Measurements from ENCODE around the gene SLC35F4. TPM values are rescaled to one million over a fixed set of nuclear protein-coding genes. Genes with fewer than 3 reads are reported as not detected.

SLC35F4 gene
- total RNA-seq, 2 experiments from 2014 or later: not detected

DNA sequence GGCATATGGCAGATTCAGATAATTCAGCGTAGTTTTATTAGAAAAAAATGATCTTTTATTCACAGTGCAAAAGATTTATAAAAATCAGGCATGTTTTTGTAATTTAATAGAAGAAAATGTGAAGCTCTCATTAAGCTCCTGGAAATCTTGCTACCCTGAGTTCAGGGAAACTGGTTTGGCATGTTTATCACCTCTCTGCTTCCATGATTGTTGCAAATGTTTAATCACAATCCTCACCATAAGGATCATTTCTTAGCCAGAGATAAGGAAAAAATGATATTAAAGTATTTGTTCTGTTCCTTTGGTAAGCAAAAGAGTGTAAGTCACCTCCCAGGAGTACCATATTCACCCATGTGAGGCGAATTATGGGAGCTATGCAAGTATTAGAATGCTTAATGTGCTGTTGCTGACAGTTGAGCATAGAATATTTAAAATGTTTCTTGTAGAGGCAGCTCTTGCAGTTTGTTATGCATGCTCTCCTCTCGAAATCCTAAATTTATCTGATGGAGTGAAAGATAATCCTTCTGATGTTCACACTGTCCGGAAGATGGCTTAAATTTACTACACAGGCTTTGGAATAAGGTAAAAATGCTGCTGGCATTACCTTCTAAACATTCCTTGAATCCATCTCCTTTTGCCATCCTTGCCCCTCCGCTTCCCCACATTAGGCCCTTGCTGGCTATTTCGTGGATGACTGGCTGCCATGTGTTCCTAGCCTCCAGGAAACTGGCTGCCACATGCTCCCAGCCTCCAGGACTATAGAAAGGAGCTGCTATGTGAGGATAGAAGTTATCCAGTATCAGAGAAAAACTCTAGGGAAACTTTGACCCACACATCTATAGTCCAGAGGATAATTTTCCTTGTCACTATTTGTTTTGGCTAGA lies 256.5 kb downstream of the SLC35F4 start:
- Mint-ChIP-seq H3K4me1 (no peaks in the 10 kb centered on the region), H3K4me3 (no peak overlapping the region), H3K27ac (no peak overlapping the region), H3K27me3 (peaks cover 5% of the 10 kb centered on the region), H3K36me3 (no peaks in the 10 kb centered on the region), H3K9me3 (peaks cover 3% of the 10 kb centered on the region)
- DNase-seq: no peak

DNA sequence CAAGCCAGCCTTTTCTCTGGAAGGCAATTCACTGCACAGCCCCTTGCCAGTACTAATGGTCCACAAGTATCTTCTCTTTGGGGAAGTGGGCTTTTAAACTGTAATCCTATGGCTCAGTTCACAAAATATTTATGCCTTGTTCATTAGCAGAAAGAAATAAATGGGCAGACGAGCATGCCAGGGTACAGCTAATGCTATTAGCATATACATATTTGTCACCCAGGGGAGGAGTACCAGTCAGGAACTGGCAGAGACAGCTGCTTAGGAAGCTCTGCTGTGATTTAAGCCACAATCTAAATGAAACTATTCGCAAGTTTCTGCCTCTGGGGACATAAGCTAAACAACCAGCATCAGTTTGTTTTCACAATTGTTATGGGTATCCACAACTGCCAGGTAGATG lies 258.8 kb downstream of the SLC35F4 start:
- H3K4me1 Mint-ChIP-seq: no peaks in the 10 kb centered on the region
- no peak overlapping the region for H3K27ac Mint-ChIP-seq
- peaks cover 3% of the 10 kb centered on the region for H3K9me3 Mint-ChIP-seq
- H3K4me3 Mint-ChIP-seq: no peak overlapping the region
- H3K27me3 Mint-ChIP-seq: no peaks in the 10 kb centered on the region
- DNase-seq: no peak
- no peaks in the 10 kb centered on the region for H3K36me3 Mint-ChIP-seq

DNA sequence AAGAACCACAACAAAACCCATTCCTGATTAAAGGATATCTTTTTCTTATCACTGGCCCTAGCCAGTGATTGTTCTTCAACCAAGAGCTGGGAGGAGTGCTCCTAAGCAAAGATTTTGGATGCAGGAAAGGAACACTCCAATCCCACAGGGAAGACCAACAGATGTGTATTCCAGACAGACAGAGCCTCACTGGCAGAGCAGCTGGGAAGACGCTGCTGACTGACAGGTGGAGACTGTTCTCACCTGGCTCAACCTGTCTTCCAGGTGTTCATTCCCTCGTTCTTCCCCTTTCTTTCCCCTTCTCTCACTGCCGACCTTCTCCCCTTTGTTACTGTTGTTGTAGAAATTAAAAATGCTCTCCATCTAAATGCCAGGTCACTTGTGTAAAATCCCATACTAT lies 282.5 kb downstream of the SLC35F4 start:
- DNase-seq: no peak
- no peak overlapping the region for H3K4me3 Mint-ChIP-seq
- no peak overlapping the region for H3K27ac Mint-ChIP-seq
- no peaks in the 10 kb centered on the region for H3K4me1 Mint-ChIP-seq
- no peaks in the 10 kb centered on the region for H3K27me3 Mint-ChIP-seq
- H3K9me3 Mint-ChIP-seq: peaks cover 8% of the 10 kb centered on the region
- no peaks in the 10 kb centered on the region for H3K36me3 Mint-ChIP-seq

DNA sequence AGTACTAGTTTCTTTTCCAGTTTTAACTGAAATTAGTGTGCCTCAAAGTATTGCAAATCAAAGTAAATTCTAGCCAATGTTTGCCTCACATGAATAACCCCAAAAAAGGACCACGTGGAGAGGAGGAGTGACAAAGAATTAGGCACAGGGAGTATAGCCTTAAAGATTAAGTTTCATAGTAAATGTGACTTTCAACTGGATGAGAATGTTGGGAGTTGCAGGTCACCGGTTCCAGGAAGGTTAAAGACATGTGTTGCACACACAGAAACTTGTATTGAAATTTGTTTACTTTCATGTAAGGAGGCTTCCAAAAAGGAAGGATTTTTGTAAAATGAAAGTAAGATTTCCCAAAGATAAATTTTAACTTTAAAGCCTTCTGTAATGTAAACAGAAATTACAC lies 283.1 kb downstream of the SLC35F4 start:
- DNase-seq: no peak
- Mint-ChIP-seq H3K4me1 (no peaks in the 10 kb centered on the region), H3K4me3 (no peak overlapping the region), H3K36me3 (no peaks in the 10 kb centered on the region), H3K27me3 (no peaks in the 10 kb centered on the region), H3K9me3 (peaks cover 8% of the 10 kb centered on the region), H3K27ac (no peak overlapping the region)

DNA sequence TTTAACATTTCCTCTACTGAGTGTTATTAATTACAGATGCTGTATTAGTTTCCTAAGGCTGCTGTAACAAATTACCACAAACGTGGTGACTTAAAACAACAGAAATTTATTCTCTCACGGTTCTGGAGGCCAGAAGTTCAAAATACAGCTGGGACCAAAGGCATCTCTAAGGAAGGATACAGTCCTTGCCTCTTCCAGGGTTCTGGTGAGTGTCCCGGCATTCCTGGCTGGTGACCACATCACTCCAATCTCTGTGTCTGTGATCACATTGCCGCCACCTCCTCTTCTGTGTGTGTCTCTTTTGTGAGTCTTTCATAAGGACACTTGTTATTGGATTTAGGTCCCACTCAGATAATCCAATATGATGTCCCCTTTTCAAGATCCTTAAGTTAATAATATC lies 287.1 kb downstream of the SLC35F4 start:
- H3K9me3 Mint-ChIP-seq: no peaks in the 10 kb centered on the region
- no peak overlapping the region for H3K4me3 Mint-ChIP-seq
- H3K27ac Mint-ChIP-seq: no peak overlapping the region
- H3K4me1 Mint-ChIP-seq: no peaks in the 10 kb centered on the region
- no peaks in the 10 kb centered on the region for H3K27me3 Mint-ChIP-seq
- no peak for DNase-seq
- H3K36me3 Mint-ChIP-seq: no peaks in the 10 kb centered on the region

DNA sequence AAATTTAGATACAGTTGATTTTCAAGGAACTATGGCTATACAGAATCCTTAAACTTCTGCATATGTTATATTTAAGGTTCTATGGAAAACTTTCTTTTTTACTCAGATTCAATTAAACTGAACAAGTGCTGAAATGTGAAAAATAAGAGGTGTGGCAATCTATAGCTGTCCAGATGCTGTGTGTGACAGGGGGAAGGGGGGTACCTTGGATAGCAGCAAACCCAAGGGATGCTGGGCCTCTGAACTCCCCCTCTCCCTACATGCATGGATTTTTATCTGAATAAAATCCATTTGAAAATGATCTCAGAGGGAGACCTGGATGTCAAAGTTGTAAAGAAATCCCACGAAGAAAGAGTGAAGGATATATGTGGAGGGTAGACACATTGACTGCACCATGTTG lies 289.4 kb downstream of the SLC35F4 start:
- no peak overlapping the region for H3K4me3 Mint-ChIP-seq
- no peaks in the 10 kb centered on the region for H3K9me3 Mint-ChIP-seq

DNA sequence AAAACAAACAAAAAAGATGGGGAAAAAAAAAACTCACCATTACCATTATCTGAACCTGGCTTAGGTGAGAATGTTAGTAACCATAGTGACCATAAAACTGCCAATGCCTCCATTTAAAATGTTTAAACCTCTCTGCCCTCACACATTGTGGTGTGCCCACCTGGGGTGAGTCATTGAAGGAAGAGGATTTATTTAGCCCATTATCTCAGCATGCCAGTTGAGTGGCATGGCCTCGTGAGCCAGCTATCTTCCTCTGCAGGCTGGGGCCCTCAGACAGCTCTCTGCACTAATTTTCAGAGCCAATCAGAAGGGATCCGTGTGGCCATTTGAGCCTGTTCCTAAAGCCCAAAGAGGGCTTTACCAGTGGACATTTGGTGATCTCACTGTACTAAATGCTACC lies 290.4 kb downstream of the SLC35F4 start:
- Mint-ChIP-seq H3K4me1 (no peaks in the 10 kb centered on the region), H3K9me3 (no peaks in the 10 kb centered on the region), H3K36me3 (no peaks in the 10 kb centered on the region), H3K27ac (no peak overlapping the region), H3K27me3 (no peaks in the 10 kb centered on the region), H3K4me3 (no peak overlapping the region)
- DNase-seq: no peak

More for the DNA sequence above, 289.4 kb downstream of the SLC35F4 start:
- DNase-seq: no peak
- Mint-ChIP-seq H3K27me3 (no peaks in the 10 kb centered on the region), H3K36me3 (no peaks in the 10 kb centered on the region), H3K4me1 (no peaks in the 10 kb centered on the region), H3K27ac (no peak overlapping the region)

DNA sequence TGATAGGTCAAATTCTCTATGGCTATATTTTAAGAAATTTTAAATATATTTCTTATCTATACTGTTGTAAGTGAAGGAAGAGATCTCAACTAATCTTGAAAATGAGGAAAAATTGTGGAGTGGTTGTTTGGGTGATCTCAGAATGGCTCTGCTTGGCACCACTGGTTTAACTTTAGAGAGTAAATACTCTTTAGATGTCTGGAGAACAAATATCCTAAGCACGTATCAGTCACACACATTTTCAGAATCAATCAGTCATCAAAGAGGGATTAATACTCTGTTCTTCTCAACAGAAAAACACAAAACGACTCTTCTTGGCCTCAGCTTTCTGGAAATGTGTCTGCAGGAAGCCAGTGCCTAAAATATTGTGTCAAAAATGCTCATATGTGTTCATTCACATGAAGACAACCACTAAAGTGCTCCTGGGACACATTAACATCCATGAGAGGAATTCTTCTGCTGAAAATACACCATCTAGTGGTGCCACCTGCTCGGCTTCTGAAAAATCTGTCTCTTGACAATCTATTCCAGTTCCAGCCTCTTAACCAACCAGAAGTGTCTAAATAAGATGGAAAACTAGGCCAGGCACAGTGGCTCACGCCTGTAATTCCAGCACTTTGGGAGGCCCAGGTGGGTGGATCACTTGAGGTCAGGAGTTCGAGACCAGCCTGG lies 291.1 kb downstream of the SLC35F4 start:
- H3K27me3 Mint-ChIP-seq: no peaks in the 10 kb centered on the region
- H3K27ac Mint-ChIP-seq: no peak overlapping the region
- no peaks in the 10 kb centered on the region for H3K4me1 Mint-ChIP-seq
- no peaks in the 10 kb centered on the region for H3K9me3 Mint-ChIP-seq
- no peak overlapping the region for H3K4me3 Mint-ChIP-seq
- DNase-seq: no peak
- H3K36me3 Mint-ChIP-seq: no peaks in the 10 kb centered on the region

DNA sequence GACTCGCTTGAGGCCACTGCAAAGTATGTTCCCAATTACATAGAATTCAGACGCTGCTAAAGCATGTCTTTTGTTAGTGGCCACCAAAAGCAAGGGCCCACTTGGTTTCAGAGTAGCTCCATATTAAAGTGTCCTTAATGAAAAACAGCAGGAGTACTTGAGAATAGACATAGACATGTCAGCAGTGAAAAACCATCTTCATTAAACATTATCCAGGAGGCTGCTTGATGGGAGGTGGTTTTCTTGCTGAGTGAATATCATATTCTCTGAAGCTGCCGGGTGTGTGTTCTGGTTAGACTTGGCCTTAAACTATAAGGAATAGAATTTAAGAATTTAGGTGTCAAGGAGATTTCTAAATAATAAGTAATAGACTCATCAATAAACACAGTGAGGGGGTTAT lies 292.7 kb downstream of the SLC35F4 start:
- H3K4me1 Mint-ChIP-seq: no peaks in the 10 kb centered on the region
- no peaks in the 10 kb centered on the region for H3K36me3 Mint-ChIP-seq
- H3K4me3 Mint-ChIP-seq: no peak overlapping the region
- DNase-seq: no peak
- H3K27me3 Mint-ChIP-seq: no peaks in the 10 kb centered on the region
- H3K9me3 Mint-ChIP-seq: no peaks in the 10 kb centered on the region
- H3K27ac Mint-ChIP-seq: no peak overlapping the region

DNA sequence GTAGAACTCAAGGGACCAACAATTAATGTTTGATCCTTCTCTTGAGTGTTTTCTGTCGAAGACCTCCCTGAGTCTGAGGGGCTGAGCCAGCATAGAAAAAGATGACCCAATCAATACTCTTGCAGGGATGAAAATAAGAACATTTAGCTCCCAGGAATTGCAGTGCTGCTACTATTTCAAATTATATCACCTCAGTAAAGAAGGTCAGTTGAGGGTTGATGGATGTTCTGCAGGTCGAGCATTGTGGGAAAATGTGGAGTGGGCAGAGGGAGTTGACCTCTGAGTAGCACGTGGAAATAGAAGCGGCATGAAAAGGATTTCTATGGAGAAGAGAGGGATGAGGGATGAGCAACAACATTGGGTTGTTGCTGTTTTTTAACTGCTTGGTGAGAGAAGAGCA lies 297.3 kb downstream of the SLC35F4 start:
- no peaks in the 10 kb centered on the region for H3K9me3 Mint-ChIP-seq
- no peak overlapping the region for H3K27ac Mint-ChIP-seq
- no peaks in the 10 kb centered on the region for H3K27me3 Mint-ChIP-seq
- no peak for DNase-seq
- no peaks in the 10 kb centered on the region for H3K4me1 Mint-ChIP-seq
- H3K36me3 Mint-ChIP-seq: no peaks in the 10 kb centered on the region
- H3K4me3 Mint-ChIP-seq: no peak overlapping the region

DNA sequence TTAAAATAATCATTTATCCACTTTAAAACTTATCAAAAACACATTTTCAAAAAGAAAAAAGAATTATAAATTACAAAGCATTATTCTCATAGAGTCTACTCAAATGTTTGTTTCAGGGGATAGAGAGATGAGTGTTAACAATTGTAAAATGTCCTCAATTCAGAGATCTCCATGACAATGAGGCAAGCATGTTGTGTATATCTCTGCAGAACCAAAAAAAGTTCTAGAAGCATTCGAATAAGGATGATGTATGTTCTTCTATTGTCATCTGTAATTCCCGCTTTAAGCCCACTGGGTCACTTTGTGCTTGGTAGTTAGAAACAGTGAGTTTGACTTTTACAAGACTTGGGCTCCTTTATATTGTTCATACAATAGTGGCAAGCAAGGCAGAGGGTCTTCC lies 298.7 kb downstream of the SLC35F4 start:
- H3K36me3 Mint-ChIP-seq: no peaks in the 10 kb centered on the region

DNA sequence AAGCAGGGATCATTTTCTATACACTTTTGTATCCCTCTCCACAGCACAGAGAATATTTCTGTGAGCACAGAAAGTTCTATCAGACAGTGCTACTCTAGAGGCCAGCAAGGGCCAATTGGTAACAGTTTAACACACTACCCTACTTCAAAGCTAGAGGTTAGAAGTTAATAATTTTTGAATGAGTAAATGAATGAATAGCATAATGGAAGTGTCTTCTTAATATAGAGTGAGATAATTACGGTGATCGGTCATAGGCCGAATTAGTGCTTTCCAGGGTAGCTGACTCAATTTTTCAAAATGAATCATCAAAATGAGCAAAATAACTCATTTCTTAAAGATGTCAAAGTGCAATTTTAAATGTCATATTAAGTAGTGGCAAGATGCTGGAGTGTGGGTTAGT lies 305.2 kb downstream of the SLC35F4 start:
- H3K27me3 Mint-ChIP-seq: peaks cover 5% of the 10 kb centered on the region
- H3K27ac Mint-ChIP-seq: no peak overlapping the region
- DNase-seq: no peak
- no peaks in the 10 kb centered on the region for H3K4me1 Mint-ChIP-seq
- H3K4me3 Mint-ChIP-seq: no peak overlapping the region
- H3K36me3 Mint-ChIP-seq: no peaks in the 10 kb centered on the region
- no peaks in the 10 kb centered on the region for H3K9me3 Mint-ChIP-seq

More for the DNA sequence above, 298.7 kb downstream of the SLC35F4 start:
- H3K4me3 Mint-ChIP-seq: no peak overlapping the region
- H3K4me1 Mint-ChIP-seq: no peaks in the 10 kb centered on the region
- no peaks in the 10 kb centered on the region for H3K9me3 Mint-ChIP-seq
- no peak overlapping the region for H3K27ac Mint-ChIP-seq
- H3K27me3 Mint-ChIP-seq: peaks cover 5% of the 10 kb centered on the region
- no peak for DNase-seq

DNA sequence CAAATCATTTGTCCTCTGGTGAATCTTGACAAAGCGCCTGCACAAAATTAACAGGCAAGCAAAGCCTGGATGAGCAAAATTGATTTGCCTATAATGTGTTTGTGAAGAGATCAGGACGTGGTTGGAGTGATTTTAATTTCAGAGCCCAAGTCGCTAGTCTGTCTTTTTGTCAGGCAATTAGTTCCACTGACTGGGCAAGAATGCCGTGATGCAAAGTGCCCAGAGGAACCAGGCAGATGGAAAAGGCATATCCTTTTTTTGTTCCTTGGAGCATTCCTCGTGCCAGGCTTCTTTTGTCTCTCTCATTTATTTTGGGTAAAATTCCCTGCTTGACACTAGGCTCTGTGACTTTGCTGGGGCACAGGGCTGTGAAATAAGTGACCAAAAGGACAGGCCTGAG lies 306.3 kb downstream of the SLC35F4 start:
- peaks cover 4% of the 10 kb centered on the region for H3K9me3 Mint-ChIP-seq

DNA sequence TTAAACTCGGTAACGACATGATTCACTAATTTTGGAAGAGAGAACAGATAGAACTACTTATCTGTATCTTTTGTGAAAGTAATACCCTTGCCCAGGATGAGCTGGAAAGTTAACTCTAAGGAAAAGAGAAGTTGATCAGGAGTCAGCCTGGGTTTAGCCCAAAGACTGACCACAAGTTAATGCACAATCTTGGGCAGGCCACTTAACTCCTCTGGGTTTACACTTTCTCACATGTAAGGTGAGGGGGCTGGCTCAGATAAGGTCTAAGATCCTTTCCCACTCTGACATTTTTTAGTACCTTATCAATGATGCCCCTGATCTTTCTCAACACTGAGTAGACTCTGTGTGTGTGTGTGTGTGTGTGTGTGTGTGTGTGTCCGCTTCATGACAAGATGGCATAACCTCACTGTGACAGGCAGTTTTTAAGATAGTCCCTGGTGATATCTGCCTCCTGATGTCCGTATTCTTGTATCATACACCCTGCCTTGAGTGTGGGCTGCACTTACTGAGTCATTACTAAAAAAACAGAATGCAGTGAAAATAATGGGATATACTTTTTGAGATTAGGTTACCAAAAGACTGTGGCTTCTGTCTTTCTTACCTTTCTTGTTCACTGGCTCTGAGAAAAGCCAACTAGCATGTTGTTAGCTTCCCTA lies 316.0 kb downstream of the SLC35F4 start:
- H3K27me3 Mint-ChIP-seq: no peaks in the 10 kb centered on the region
- no peak for DNase-seq
- no peak overlapping the region for H3K27ac Mint-ChIP-seq
- H3K36me3 Mint-ChIP-seq: no peaks in the 10 kb centered on the region
- no peak overlapping the region for H3K4me3 Mint-ChIP-seq
- peaks cover 15% of the 10 kb centered on the region for H3K9me3 Mint-ChIP-seq
- H3K4me1 Mint-ChIP-seq: no peaks in the 10 kb centered on the region

More for the DNA sequence above, 306.3 kb downstream of the SLC35F4 start:
- Mint-ChIP-seq H3K36me3 (no peaks in the 10 kb centered on the region), H3K27me3 (peaks cover 5% of the 10 kb centered on the region), H3K27ac (no peak overlapping the region), H3K4me1 (no peaks in the 10 kb centered on the region), H3K4me3 (no peak overlapping the region)
- DNase-seq: no peak

DNA sequence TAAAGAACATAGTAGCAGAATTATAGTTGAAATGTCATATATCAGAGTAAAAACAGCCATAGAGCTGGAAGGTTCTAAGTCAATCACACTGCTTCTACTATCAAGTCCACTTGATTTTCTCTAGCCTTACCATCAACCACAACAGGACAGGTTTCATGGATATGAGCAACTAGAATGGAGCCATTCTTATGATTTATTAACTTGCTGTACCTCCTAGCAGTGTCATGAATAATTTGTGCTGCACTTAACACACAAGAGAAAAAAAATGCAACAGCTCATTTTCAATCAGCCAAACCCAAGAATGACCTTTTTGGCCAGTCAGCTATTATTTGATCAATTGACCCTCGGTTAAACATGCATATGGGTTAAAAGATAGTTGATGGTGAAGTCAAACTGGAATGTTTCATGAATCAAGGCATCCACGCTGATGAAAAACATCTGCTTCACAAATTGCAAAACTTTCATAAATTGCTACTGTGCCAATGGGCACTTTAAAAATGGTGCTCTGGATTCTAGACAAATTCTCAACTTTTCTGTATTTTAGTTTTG lies 316.8 kb downstream of the SLC35F4 start:
- no peaks in the 10 kb centered on the region for H3K4me1 Mint-ChIP-seq
- no peaks in the 10 kb centered on the region for H3K27me3 Mint-ChIP-seq
- no peak for DNase-seq
- no peak overlapping the region for H3K4me3 Mint-ChIP-seq
- peaks cover 9% of the 10 kb centered on the region for H3K9me3 Mint-ChIP-seq
- no peaks in the 10 kb centered on the region for H3K36me3 Mint-ChIP-seq
- H3K27ac Mint-ChIP-seq: no peak overlapping the region
